Measurements from ENCODE around the gene F7. TPM values are rescaled to one million over a fixed set of nuclear protein-coding genes. Genes with fewer than 3 reads are reported as not detected.
A peak's percentile ranks its signal among the peaks of the same experiment; 100 is the strongest.

The F7 gene
- total and polyA plus RNA-seq, 9 of the 15 experiments (the other 6 are each of a cell fraction or from before 2014, with no cell fraction given): not detected

DNA sequence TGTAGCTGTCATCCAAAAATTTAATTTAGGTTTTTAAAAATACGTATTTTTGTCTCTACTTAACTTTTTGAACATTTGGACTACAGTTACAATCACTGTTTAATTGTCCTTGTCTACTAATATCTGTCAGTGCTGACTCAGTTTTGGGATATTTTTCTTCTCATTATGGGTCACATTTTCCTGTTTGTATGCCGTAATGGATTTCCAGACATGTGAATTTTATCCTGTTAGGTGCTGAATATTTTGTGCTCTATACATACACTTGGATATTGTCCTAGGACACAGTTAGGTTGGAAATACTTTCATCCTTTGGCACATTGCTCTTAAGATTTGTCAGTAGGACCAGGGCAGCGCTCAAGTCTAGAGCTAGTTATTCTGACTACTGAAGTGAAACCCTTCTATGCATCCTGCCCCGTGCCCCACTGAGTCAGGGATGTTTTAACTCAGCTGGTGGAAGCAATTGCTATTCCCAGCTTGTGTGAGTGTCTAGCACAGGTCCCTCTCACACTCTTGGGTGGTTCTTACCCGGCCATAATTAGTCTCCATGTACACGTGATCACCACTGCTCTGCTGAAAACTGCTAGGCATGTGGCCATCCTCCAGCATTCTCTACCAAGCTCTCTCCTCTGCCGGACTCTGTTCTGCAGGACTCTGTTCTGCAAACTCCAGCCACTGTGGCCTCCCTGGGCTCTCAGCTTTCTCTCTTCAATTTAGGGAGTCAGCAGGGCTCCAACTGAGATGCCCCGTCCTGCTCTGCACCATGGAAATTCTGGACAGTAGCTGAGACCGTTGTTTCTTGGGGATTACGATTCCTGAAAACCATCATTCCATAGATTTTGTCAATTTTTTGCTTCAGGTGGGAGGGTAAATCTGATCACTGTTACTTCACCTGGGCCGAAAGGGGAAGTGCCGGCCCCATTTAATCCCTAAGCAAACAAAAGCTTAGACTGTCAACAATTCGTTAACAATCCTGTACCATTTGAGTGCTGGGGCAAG is 64.0 kb downstream of the F7 start:
- H3K36me3 ChIP-seq (ENCODE audit: control insufficient read depth, insufficient read depth, low read length): peaks cover 19% of the 10 kb centered on the region; the same call in 2 of the 3 replicates
- in situ Hi-C loops (cut with MboI): no loop called here
- ATAC-seq (no peak), FAIRE-seq (no peak), DNase-seq (ENCODE audit: extremely low read depth in 1 of 4, low spot score in 3 of 4) (no peak)
- no peaks in the 10 kb centered on the region for H3K79me2 ChIP-seq (ENCODE audit: control insufficient read depth, insufficient read depth, low read length)
- peaks cover 0 to 9% of the 10 kb centered on the region in 2 experiments; a peak in 2 of 5 replicates for H3K4me1 ChIP-seq (replicated peaks in 1 of 2; ENCODE audit: control insufficient read depth in 2 of 2, insufficient read depth in 2 of 2, low read length in 2 of 2)
- no peaks in the 10 kb centered on the region for H3K27me3 ChIP-seq (ENCODE audit: control insufficient read depth in 2 of 2, insufficient read depth in 2 of 2, low read length in 2 of 2)
- H3K9me3 ChIP-seq (replicated peaks; ENCODE audit: control insufficient read depth, insufficient read depth, low read depth, low read length): no peaks in the 10 kb centered on the region
- no peak overlapping the region for H3K4me3 ChIP-seq
- BruUV-seq (replicated peaks): no TSS peak
- no peaks in the 10 kb centered on the region for H3K9me1 ChIP-seq (ENCODE audit: control insufficient read depth, insufficient read depth, low read length)
- no peaks in the 10 kb centered on the region for H4K20me1 ChIP-seq (replicated peaks; ENCODE audit: control insufficient read depth, insufficient read depth, low read length)
- ChIA-PET CTCF (ENCODE audit: low intra/inter-chr PET ratio) (no interaction called here), POLR2A (interaction anchor here (0.6 to 0.8 kb wide), 2 partner anchors 13 to 52 kb away, joined by 3 read pairs; no protein-coding TSS in a partner anchor)
- no peak overlapping the region for H3K27ac ChIP-seq (ENCODE audit: extremely low read depth, low read depth, low read length)
- TF ChIP-seq SPI1 (IDR thresholded peaks at IDR 0.05; ENCODE audit: borderline replicate concordance, low read depth, low read length) (peak; percentile 85), HCFC1 (IDR thresholded peaks at IDR 0.05; ENCODE audit: low read depth, low read length) (no peak), JUN (IDR thresholded peaks at IDR 0.05; ENCODE audit: borderline replicate concordance, low read depth, low read length) (no peak), JUN (CRISPR knock-in tag; IDR thresholded peaks at IDR 0.05; ENCODE audit: borderline replicate concordance) (no peak), SRSF1 (IDR thresholded peaks at IDR 0.05; ENCODE audit: low read depth, low read length) (no peak)
- H2AFZ ChIP-seq (ENCODE audit: low read depth, low read length): no peak overlapping the region
- 86% methylated on average over 13 of the region's 13 CpGs for WGBS (ENCODE audit: insufficient coverage, low coverage, missing lambda C conversion rate)
- H3K4me2 ChIP-seq (ENCODE audit: insufficient read depth, low read length): no peak overlapping the region
- no peak overlapping the region for H3K9ac ChIP-seq (ENCODE audit: insufficient read depth in 1 of 2, low read depth in 2 of 2, low read length in 2 of 2)
- intact Hi-C loops (cut with micrococcal nuclease): no loop called here

Small RNA genes lying within 50 kb of the gene (small RNA-seq; reads per million reads assigned to genes)
- not detected for gene AL137002.1

Other genes starting within 250 kb of the F7 start
- 0.05 TPM in 1 of 2 replicates, not detected in the other for gene MCF2L, start 136.6 kb upstream of the F7 start, total RNA-seq (2014; rRNA removed)
- gene MCF2L, start 136.6 kb upstream of the F7 start, total RNA-seq (2014; rRNA removed; fragmentation: Illumina TruSeq; extraction: Trizol): not detected in 2 replicates
- 0.11 and 0.25 TPM in 2 replicates for gene MCF2L, start 136.6 kb upstream of the F7 start, total RNA-seq (2015; rRNA removed; fragmentation: Illumina TruSeq; extraction: Trizol)
- gene MCF2L, start 136.6 kb upstream of the F7 start, total RNA-seq (2021): 0.18 and 0.56 TPM in 2 replicates
- gene MCF2L, start 136.6 kb upstream of the F7 start, polyA plus RNA-seq (2011; rRNA removed): 0.18 TPM in 1 of 2 replicates, not detected in the other
- gene MCF2L, start 136.6 kb upstream of the F7 start, polyA plus RNA-seq (2014; fragmentation: Illumina TruSeq; extraction: Trizol): not detected in 2 replicates
- gene MCF2L, start 136.6 kb upstream of the F7 start, polyA plus RNA-seq (2014; fragmentation: Nextera tagmentation; extraction: Ambion mirVana): not detected
- not detected in 2 replicates for gene MCF2L, start 136.6 kb upstream of the F7 start, polyA plus RNA-seq (2014; rRNA removed)
- 0.09 TPM in 1 of 2 replicates, not detected in the other for gene F10, start 17.0 kb downstream of the F7 start, total RNA-seq (2014; rRNA removed)
- gene F10, start 17.0 kb downstream of the F7 start, total RNA-seq (2014; rRNA removed; fragmentation: Illumina TruSeq; extraction: Trizol): not detected in 2 replicates
- not detected in 2 replicates for gene F10, start 17.0 kb downstream of the F7 start, total RNA-seq (2015; rRNA removed; fragmentation: Illumina TruSeq; extraction: Trizol)
- gene F10, start 17.0 kb downstream of the F7 start, total RNA-seq (2021): 0.20 TPM in 1 of 2 replicates, not detected in the other
- not detected in 2 replicates for gene F10, start 17.0 kb downstream of the F7 start, polyA plus RNA-seq (2011; rRNA removed)
- 0.07 TPM in 1 of 2 replicates, not detected in the other for gene F10, start 17.0 kb downstream of the F7 start, polyA plus RNA-seq (2014; fragmentation: Illumina TruSeq; extraction: Trizol)
- under 1 TPM in 1 of 2 experiments, not detected in 1; 0.04 TPM for gene F10, start 17.0 kb downstream of the F7 start, polyA plus RNA-seq (2014; fragmentation: Nextera tagmentation; extraction: Ambion mirVana)
- gene F10, start 17.0 kb downstream of the F7 start, polyA plus RNA-seq (2014; rRNA removed): 0.07 TPM in 1 of 2 replicates, not detected in the other
- gene PROZ, start 52.9 kb downstream of the F7 start, total RNA-seq (2014; rRNA removed): not detected in 2 replicates
- gene PROZ, start 52.9 kb downstream of the F7 start, total RNA-seq (2014; rRNA removed; fragmentation: Illumina TruSeq; extraction: Trizol): not detected in 2 replicates
- gene PROZ, start 52.9 kb downstream of the F7 start, total RNA-seq (2015; rRNA removed; fragmentation: Illumina TruSeq; extraction: Trizol): not detected in 2 replicates
- gene PROZ, start 52.9 kb downstream of the F7 start, total RNA-seq (2021): not detected in 2 replicates
- gene PROZ, start 52.9 kb downstream of the F7 start, polyA plus RNA-seq (2011; rRNA removed): not detected in 2 replicates
- gene PROZ, start 52.9 kb downstream of the F7 start, polyA plus RNA-seq (2014; fragmentation: Illumina TruSeq; extraction: Trizol): not detected in 2 replicates
- gene PROZ, start 52.9 kb downstream of the F7 start, polyA plus RNA-seq (2014; fragmentation: Nextera tagmentation; extraction: Ambion mirVana): not detected
- gene PROZ, start 52.9 kb downstream of the F7 start, polyA plus RNA-seq (2014; rRNA removed): not detected in 2 replicates
- gene PCID2, start 102.9 kb downstream of the F7 start, total RNA-seq (2014; rRNA removed): 39.6 and 45.0 TPM in 2 replicates
- gene PCID2, start 102.9 kb downstream of the F7 start, total RNA-seq (2014; rRNA removed; fragmentation: Illumina TruSeq; extraction: Trizol): 59.6 and 60.7 TPM in 2 replicates
- gene PCID2, start 102.9 kb downstream of the F7 start, total RNA-seq (2015; rRNA removed; fragmentation: Illumina TruSeq; extraction: Trizol): 44.0 and 46.0 TPM in 2 replicates
- 44.0 and 47.8 TPM in 2 replicates for gene PCID2, start 102.9 kb downstream of the F7 start, total RNA-seq (2021)
- gene PCID2, start 102.9 kb downstream of the F7 start, polyA plus RNA-seq (2011; rRNA removed): 103 and 117 TPM in 2 replicates
- 48.1 and 49.5 TPM in 2 replicates for gene PCID2, start 102.9 kb downstream of the F7 start, polyA plus RNA-seq (2014; fragmentation: Illumina TruSeq; extraction: Trizol)
- 10 to 100 TPM; 67.8 to 87.4 TPM for gene PCID2, start 102.9 kb downstream of the F7 start, polyA plus RNA-seq (2014; fragmentation: Nextera tagmentation; extraction: Ambion mirVana)
- gene PCID2, start 102.9 kb downstream of the F7 start, polyA plus RNA-seq (2014; rRNA removed): 60.8 and 61.7 TPM in 2 replicates
- 92.0 and 102 TPM in 2 replicates for gene CUL4A, start 103.8 kb downstream of the F7 start, total RNA-seq (2014; rRNA removed)
- 63.2 and 75.6 TPM in 2 replicates for gene CUL4A, start 103.8 kb downstream of the F7 start, total RNA-seq (2014; rRNA removed; fragmentation: Illumina TruSeq; extraction: Trizol)
- gene CUL4A, start 103.8 kb downstream of the F7 start, total RNA-seq (2015; rRNA removed; fragmentation: Illumina TruSeq; extraction: Trizol): 63.8 and 68.1 TPM in 2 replicates
- gene CUL4A, start 103.8 kb downstream of the F7 start, total RNA-seq (2021): 75.8 and 79.7 TPM in 2 replicates
- 42.9 and 47.9 TPM in 2 replicates for gene CUL4A, start 103.8 kb downstream of the F7 start, polyA plus RNA-seq (2011; rRNA removed)
- 60.8 and 62.9 TPM in 2 replicates for gene CUL4A, start 103.8 kb downstream of the F7 start, polyA plus RNA-seq (2014; fragmentation: Illumina TruSeq; extraction: Trizol)
- 10 to 100 TPM; 21.1 to 27.1 TPM for gene CUL4A, start 103.8 kb downstream of the F7 start, polyA plus RNA-seq (2014; fragmentation: Nextera tagmentation; extraction: Ambion mirVana)
- gene CUL4A, start 103.8 kb downstream of the F7 start, polyA plus RNA-seq (2014; rRNA removed): 65.7 and 70.8 TPM in 2 replicates
- gene LAMP1, start 191.4 kb downstream of the F7 start, total RNA-seq (2014; rRNA removed): 30.9 and 32.5 TPM in 2 replicates
- 19.5 and 22.1 TPM in 2 replicates for gene LAMP1, start 191.4 kb downstream of the F7 start, total RNA-seq (2014; rRNA removed; fragmentation: Illumina TruSeq; extraction: Trizol)
- 34.8 and 35.6 TPM in 2 replicates for gene LAMP1, start 191.4 kb downstream of the F7 start, total RNA-seq (2015; rRNA removed; fragmentation: Illumina TruSeq; extraction: Trizol)
- gene LAMP1, start 191.4 kb downstream of the F7 start, total RNA-seq (2021): 63.7 and 70.1 TPM in 2 replicates
- gene LAMP1, start 191.4 kb downstream of the F7 start, polyA plus RNA-seq (2011; rRNA removed): 23.2 and 27.6 TPM in 2 replicates
- gene LAMP1, start 191.4 kb downstream of the F7 start, polyA plus RNA-seq (2014; fragmentation: Illumina TruSeq; extraction: Trizol): 31.5 and 40.4 TPM in 2 replicates
- gene LAMP1, start 191.4 kb downstream of the F7 start, polyA plus RNA-seq (2014; fragmentation: Nextera tagmentation; extraction: Ambion mirVana): 1 to 10 TPM; 2.2 to 2.5 TPM
- gene LAMP1, start 191.4 kb downstream of the F7 start, polyA plus RNA-seq (2014; rRNA removed): 28.7 and 30.5 TPM in 2 replicates